Lower leg skin (tissue), 3 donors: ENCODE measurements around the gene C2orf92.

ENCODE experiments used
- CTCF ChIP-seq, 3 donors: fragments of 450-650 bp; IDR thresholded peaks; one replicate each; pipeline ENCODE4 v1.5.1; 2016; ENCODE audit warnings: antibody characterized with exemption in 3 of 3, mild to moderate bottlenecking in 3 of 3, moderate library complexity in 2 of 3
- POLR2A ChIP-seq, 2 donors: fragments of 450-650 bp; IDR thresholded peaks; one replicate each; pipeline ENCODE4 v1.6.1; 2016 to 2017; ENCODE audit warnings: antibody characterized with exemption in 2 of 2, mild to moderate bottlenecking in 1 of 2, moderate library complexity in 1 of 2

GRCh38 chr2:97738179-97739019 lies 68.9 kb downstream of the C2orf92 start:
- no peak for TF ChIP-seq CTCF (IDR thresholded peaks at IDR 0.05)
- no peak for TF ChIP-seq POLR2A (IDR thresholded peaks at IDR 0.05)
